Measurements from ENCODE around the gene ASIC4.

DNA sequence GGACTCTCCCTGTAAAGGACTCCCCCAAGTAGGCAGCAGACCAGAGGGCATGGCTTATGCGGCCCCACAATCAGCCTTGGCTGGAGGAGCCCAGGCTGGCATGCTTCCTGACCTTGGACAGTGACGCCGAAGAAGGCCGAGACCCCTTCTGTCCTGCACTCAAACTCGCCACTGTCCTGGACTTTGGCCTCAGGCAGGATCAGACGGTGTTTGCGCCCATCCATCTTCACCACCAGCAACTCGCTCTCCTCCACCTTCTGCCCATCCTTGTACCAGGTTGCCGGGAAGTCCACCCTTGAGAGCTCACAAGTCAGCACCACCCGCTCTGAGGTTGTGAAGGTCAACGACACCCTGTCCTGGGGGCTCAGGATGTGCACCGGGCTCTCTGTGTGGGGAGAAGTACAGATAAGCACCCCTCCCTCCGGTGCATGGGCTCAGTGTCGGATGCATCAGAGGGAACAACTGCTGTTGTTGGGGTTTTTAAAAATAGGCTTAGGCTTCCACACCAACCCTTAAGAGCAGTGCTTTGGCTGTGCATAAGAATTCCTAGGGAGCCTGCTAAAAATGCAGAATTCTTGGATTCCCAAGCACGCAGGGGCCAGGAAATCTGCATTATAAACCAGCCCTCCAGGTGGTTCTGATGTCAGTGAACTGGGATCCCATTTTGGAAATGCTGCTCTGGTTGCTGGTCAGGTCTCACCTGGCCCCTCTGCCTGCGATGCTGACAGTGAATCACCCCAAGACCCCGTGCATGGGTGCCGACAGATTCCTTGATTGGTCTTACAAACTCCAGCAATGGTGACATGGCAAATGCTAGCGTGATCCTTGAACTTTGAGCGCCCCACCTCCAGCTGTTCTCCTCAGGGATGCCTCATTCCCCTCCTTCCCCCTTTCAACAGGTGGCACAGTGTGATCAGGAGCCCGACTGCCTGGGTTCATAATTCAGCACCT lies 51.1 kb downstream of the ASIC4 start:
- TF ChIP-seq, protein P1, sequence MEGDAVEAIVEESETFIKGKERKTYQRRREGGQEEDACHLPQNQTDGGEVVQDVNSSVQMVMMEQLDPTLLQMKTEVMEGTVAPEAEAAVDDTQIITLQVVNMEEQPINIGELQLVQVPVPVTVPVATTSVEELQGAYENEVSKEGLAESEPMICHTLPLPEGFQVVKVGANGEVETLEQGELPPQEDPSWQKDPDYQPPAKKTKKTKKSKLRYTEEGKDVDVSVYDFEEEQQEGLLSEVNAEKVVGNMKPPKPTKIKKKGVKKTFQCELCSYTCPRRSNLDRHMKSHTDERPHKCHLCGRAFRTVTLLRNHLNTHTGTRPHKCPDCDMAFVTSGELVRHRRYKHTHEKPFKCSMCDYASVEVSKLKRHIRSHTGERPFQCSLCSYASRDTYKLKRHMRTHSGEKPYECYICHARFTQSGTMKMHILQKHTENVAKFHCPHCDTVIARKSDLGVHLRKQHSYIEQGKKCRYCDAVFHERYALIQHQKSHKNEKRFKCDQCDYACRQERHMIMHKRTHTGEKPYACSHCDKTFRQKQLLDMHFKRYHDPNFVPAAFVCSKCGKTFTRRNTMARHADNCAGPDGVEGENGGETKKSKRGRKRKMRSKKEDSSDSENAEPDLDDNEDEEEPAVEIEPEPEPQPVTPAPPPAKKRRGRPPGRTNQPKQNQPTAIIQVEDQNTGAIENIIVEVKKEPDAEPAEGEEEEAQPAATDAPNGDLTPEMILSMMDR (conservative IDR thresholded peaks at IDR 0.05; ENCODE audit: low read depth, low read length): no peak
- TF ChIP-seq RCOR1 (IDR thresholded peaks at IDR 0.05; ENCODE audit: insufficient replicate concordance, low read length): no peak
- TF ChIP-seq POLR2A (IDR thresholded peaks at IDR 0.05; ENCODE audit: low read depth, low read length): no peak
- TF ChIP-seq FOS (IDR thresholded peaks at IDR 0.05; ENCODE audit: low read depth, low read length): no peak
